Mesenteric fat pad (tissue), 1 donor: ENCODE results near the gene TRDMT1. TPM values are rescaled to one million over a fixed set of nuclear protein-coding genes. Genes with fewer than 3 reads are reported as not detected.

Experiments used
- DNase-seq: peaks from one replicate; pipeline ENCODE4 v3.0.0-alpha.2; 2020; ENCODE audit warnings: low spot score
- total RNA-seq: library from RNA; stranded (reverse); fragmentation: NEBNext Ultra II Directional; extraction: Animal tissue kit (Norgen Biotek cat#: 25700); gene quantifications from one replicate; pipeline ENCODE4 v1.2.1, GENCODE V29; 2021
- donor health status: DM: yes; HTN: yes; CAD: no.

The TRDMT1 gene
- total RNA-seq, 1 donor from 2014 or later = 7.1 TPM

DNA sequence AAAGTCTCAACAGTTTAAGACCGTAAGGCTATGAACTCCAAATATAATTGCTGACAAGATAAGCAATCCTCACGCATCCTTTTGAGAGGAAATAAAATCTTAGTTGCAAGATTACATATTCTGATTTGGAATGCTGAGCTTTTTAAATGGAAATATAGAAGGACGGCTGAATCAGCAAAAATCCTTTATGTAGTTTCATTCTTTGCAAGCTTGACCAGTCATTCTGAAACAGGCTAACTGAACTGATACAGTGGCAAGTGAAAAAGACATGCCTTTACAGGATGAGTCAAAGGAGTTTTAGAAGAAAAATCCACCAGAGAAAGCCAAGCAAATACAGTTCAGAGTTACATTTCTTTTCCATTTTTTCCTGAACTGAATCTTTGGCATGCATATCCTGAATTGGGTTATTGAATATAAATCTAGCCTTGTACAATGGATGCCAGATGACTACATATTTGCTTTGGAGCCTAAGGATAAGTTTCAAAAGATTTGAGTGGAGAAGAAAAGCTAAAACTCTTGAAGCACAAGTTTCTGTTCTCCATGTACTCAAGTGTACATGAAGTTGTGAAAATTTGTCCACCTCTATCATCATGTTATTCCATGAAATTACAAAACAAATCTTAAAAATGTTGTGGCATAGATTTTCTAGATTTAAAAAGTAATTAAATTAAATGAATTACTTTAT lies 30.9 kb upstream of the TRDMT1 start:
- no peak for DNase-seq

DNA sequence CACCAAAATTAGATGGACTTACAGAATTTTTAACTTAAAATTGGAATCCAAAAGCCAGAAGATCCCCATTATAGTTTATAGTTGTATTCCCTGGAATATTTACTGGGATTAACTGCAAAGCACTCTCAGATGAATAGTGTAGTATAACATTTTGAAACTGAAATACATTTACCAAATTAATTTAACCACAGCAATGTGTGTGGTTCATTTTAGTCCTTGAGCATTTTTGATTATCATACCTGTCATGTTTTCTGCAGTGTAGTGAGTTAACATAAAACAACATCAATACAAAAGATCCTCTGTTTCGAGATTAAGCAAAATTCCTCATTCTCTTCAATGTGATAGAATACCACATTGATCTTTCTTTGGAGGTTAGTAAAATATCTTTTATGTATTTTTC lies 30.3 kb upstream of the TRDMT1 start:
- DNase-seq = no peak

DNA sequence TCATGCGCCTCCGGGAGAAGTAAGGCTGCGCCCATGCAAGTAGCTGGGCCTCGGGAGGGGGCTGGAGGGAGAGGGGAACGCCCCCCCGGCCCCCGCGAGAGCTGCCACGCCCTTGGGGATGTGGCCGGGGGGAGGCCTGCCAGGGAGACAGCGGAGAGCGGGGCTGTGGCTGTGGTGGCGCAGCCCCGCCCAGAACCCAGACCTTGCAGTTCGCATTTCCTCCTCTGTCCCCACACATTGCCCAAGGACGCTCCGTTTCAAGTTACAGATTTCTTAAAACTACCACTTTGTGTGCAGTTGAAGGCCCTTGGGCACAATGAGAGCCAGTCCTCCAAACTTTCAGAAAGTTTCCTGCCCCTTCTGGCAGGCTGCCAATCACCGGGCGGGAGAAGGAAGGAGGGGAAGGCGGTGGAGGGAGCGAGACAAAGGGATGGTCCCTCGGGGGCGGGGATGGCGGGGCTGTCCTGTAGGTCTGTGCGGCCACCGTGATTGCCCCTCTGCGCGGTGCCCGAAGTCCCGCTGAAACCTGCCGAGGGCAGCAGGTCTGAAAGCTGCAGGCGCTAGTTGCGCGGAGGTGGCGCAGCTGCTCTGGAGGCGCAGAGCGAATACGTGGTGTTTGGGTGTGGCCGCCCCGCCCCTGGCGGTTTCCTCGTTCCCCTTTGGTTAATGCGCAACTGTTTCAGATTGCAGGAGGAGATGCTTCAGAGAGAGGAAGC lies 28.7 kb upstream of the TRDMT1 start:
- peak; percentile 94 for DNase-seq

DNA sequence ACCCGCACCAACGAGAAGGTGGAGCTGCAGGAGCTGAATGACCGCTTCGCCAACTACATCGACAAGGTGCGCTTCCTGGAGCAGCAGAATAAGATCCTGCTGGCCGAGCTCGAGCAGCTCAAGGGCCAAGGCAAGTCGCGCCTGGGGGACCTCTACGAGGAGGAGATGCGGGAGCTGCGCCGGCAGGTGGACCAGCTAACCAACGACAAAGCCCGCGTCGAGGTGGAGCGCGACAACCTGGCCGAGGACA lies 28.2 kb upstream of the TRDMT1 start:
- DNase-seq = no peak

DNA sequence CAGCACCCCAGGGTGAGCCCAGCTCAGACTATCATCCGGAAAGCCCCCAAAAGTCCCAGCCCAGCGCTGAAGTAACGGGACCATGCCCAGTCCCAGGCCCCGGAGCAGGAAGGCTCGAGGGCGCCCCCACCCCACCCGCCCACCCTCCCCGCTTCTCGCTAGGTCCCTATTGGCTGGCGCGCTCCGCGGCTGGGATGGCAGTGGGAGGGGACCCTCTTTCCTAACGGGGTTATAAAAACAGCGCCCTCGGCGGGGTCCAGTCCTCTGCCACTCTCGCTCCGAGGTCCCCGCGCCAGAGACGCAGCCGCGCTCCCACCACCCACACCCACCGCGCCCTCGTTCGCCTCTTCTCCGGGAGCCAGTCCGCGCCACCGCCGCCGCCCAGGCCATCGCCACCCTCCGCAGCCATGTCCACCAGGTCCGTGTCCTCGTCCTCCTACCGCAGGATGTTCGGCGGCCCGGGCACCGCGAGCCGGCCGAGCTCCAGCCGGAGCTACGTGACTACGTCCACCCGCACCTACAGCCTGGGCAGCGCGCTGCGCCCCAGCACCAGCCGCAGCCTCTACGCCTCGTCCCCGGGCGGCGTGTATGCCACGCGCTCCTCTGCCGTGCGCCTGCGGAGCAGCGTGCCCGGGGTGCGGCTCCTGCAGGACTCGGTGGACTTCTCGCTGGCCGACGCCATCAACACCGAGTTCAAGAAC lies 27.7 kb upstream of the TRDMT1 start:
- peak; percentile 96 for DNase-seq

DNA sequence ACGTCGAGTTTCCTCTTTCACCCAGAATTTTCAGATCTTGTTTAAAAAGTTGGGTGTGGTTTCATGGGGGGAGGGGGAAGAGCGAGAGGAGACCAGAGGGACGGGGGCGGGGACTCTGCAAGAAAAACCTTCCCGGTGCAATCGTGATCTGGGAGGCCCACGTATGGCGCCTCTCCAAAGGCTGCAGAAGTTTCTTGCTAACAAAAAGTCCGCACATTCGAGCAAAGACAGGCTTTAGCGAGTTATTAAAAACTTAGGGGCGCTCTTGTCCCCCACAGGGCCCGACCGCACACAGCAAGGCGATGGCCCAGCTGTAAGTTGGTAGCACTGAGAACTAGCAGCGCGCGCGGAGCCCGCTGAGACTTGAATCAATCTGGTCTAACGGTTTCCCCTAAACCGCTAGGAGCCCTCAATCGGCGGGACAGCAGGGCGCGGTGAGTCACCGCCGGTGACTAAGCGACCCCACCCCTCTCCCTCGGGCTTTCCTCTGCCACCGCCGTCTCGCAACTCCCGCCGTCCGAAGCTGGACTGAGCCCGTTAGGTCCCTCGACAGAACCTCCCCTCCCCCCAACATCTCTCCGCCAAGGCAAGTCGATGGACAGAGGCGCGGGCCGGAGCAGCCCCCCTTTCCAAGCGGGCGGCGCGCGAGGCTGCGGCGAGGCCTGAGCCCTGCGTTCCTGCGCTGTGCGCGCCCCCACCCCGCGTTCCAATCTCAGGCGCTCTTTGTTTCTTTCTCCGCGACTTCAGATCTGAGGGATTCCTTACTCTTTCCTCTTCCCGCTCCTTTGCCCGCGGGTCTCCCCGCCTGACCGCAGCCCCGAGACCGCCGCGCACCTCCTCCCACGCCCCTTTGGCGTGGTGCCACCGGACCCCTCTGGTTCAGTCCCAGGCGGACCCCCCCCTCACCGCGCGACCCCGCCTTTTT lies 26.9 kb upstream of the TRDMT1 start, which contains the start of gene VIM:
VIM (plus strand) TSS at position 151 of the 925 bp plus-strand sequence. CDS start 1,182 bp downstream, outside the sequence.
- peak; percentile 97 for DNase-seq

DNA sequence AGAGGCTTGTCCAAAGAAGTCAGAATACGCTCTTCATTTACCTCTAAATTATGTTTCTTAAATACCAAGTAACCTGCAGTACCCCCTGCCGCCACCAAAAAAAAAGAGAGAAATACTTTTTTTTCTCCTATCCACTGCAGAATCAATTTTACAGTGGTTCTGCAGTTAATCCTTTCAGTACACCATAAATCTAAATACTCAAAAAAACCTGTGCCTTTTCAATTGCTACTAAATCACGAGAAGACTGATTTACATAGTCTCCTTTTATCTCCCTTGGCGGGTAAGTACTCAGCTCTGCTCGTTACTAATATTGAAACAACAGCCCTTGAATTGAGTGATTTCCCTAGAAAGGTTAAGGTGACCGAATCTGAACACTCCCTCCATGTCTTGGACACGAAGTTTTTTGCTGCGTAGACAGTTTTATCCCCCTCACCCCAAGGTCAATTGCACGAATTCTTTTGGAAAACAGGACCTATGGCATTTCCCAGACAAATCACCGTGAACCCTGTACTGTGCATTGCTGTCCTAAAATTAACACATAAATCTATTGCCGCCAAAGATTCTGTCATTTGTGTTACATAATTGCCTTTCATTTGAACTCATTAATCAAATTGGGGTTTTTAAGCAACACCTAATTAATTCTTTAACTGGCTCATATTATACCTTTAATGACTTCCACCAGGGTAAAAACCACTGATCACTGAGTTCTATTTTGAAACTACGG lies 26.1 kb upstream of the TRDMT1 start:
- no peak for DNase-seq

DNA sequence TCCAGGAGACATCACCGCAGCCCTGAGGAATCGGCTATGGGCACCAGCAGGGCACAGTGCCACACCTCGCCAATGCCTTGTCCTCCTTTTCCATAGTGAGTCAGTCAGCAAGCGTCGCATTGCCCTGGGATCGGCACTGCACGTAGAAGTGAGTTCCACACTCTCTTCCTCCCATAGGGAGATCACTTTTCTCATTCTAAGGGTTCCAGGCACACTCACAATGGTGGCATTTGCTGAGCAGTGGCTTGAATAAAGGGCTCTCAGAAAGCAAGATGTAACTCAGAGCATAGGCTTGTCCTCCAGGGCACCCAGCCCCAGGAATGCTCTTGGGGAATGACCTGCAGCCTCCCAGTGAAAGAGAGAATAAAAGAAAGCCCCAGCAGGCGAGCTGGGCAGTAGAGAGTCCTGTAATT lies 25.4 kb upstream of the TRDMT1 start:
- no peak for DNase-seq

DNA sequence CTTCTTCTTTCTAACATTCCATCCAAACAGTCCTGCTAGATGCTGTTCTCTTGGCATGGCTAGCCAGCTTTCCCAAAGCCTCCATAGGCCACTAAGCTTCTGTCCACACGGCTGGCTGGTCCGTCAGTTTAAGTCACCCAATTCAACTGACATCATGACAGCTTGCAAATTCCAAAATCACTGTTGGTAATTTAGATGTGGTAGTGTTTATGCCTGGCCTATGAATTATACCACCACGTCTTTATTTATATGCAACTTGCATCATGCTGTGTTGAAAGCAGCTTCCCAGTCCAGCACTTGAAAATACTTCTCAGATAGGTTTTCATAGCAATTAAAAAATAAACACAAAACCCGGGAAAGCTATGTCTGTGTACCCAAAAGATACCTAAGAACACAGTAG lies 24.3 kb upstream of the TRDMT1 start:
- no peak for DNase-seq

DNA sequence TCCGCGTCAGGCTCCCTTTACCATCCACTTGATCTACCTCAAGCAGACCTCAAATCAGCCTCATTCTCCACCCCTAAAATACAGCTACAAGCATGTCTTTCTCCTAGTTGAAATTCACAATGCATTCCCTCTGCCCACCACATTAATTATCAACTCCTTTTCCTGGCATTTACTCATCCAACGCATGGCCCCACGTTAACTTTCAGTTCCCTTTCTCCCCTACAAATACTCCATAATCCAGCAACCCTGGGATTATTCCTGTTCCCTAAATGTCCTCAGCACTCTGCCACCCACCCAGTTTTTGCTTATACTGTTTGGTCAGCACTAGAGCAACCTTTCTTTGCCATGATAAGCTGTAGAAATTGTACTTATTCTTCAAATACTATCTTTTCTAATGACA lies 20.9 kb upstream of the TRDMT1 start:
- DNase-seq = no peak

DNA sequence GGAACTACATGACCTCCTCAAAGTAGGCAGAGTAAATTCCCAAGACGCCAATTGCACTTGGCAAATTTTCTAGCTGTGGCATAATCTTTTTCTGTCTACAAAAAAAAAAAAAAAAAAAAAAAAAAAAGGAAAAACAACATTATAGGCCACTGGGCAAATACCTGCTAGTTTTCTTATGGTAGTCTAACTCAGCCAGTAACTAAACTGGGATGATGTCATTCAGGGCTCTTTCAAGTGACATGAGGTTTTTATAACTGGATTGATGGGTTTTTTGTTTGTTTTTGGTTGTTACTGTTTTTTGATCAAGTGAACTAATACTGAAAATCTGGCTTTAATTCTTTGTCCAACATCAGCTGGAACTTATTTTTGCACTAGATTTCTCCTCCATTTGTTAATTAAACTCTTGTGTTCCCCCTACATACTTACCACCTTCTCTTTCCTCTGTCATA lies 19.2 kb upstream of the TRDMT1 start:
- no peak for DNase-seq

DNA sequence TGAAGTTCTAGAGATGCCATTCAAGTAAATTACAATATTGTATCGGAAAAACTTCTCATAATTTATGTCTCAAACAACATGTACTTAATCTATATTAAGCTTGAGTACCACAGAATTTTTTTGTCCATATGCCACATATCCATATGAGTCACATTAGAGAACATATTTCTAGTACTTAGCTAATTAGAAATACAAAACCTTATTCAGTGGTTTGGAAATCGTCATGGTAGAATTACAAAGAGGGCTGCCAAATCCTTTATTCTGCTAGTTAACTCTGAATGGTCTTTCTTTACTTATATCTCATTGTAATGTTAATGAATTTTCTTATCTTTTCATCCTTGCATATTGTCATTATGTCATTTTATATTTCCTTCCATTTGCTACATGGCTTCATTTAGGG lies 17.6 kb upstream of the TRDMT1 start:
- DNase-seq = no peak

DNA sequence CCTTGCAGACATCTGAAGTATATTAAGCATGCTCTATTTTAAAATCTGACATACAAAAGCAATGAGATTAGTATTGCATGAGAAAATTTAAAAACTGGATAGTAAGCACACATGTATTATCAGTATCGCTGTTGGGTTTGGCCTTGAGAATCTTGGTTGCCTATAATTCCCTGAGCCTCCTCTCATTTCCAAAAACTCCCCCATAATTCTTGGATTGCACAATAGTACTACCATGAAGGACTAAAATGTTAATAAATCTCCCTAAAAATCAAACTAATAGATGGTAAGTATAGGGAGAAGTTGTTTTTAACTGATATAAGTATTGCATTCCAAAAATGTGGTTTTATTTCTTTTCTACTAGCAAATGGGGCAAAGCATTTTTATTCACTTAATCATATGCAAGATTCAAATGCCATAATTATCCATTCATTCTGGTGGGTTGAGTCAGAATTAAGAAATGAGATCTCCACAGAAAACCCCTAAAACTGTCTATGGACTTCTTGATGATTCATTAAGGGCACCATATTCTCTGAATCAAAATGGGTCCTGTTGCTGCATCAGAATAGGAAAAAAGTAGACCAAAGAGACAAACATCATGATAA lies 16.3 kb upstream of the TRDMT1 start:
- no peak for DNase-seq

DNA sequence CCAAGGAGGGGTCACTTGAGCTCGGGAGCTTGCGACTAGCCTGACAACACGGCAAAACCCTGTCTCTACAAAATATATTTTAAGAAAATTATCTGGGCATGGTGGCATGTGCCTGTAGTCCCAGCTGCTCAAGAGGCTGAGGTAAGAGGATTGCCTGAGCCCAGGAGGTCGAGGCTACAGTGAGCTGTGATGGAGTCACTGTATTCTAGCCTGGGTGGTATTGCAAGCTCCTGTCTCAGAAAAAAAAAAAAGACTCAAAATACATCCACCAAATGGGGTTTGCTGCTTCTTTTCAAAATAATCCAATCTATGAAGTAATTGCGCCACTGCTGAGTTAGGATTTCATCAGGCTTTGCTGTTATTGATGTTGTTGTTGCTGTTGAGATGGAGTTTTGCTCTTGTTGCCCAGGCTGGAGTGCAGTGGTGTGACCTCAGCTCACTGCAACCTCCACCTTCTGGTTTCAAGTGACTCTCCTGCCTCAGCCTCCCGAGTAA lies 15.5 kb upstream of the TRDMT1 start:
- DNase-seq = no peak

DNA sequence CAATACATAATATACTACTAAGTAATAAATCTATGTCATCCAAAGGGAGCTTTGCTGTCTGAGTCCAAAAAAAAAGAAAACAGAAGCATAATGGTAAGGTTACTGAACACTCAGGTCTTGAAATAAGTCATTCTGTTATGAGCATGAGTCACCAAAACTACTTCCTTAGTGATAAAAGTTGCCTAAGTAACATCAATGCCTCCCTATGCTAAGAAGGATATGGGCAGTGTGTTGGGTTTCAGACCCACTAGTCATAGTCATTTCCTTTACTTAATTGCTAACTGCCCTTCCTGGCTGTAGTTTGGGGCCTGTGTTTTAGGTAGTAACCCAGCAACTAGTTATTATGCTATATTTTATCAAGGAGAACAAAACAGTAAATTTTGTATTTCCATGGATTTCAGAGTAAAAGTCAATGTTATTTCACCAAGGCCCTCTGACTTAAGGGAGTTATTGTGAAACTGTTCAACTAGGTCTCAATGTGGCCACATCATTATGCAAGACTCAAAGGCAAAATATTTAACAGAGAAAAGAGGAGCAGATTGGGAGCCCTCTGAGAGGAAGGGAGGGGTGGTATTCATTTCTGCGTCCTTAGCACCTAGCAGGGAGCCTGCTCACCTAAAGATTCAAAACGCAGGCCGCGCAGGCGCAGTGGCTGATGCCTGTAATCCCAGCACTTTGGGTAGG lies 14.9 kb upstream of the TRDMT1 start:
- DNase-seq = no peak

DNA sequence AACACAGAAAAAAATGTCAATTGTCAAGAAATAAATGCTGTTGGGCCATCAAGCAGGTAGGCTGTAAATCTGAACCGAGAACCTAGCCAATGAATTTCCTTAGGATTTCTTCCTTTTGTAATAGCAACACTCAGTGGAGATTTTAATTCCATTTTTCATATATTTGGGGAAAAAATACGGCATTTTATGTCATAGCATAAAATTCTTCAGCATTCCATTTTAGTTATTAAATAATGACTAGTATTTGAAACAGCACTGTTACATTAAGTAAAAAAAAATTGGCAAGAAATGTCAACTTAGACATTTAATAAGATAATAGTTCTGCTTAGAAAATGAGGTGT lies 14.3 kb upstream of the TRDMT1 start:
- DNase-seq = no peak

DNA sequence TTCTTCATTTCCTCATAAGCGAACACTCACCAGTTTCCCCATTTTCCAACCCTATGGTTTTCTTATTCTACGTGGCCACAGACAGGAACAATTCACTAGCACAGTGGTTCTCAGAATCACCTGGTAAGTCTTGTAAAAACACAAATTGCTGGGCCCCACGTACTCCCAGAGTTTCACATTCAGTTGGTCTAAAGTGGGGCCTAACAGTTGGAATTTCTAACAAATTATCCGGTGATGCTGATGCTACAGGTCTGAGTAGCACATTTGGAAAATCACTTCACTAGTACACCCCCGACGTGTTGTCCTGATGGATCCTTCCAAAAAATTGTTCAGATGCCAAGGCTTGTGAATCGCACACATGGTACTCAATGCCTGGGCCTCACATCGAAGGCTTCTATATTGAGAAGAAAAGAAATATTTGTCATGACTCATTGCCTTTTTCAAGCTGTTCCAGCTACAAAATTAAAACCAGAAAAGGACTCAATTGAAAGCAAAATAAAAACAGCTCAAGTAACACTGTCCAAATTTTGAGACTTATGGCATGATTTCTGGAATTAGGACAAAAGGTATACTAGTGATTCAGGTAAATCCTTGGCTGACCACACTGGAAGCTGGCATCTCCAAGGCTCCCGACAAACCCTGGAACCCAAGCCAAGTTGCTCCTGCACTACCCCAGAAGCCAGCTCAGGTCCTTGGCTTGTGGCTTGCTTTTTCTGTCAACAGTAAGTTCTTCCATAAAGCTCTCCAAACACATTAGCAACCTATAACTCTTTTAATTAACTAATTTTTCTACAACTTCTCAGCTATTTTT lies 13.7 kb upstream of the TRDMT1 start:
- no peak for DNase-seq

DNA sequence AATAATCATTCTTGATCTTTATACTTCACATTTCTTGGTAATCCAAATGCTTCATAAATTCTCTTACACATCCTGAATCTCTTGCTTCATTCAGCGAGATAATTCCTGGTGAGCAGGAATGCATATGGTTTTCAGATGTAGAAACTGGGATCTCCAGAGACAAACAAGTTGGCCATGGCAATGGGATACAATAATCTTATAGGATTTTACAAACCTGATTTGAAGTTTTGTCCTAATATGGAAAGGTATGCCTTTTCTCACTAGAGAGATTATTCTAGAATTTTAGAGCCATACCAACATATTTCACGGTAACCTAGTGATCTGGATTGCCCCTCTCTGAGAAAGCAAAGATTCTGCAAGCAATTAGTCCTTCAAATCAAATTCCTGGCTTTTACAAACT lies 13.1 kb upstream of the TRDMT1 start:
- DNase-seq = no peak
